Endothelial cell of umbilical vein (primary cell): ENCODE measurements around the gene ASPSCR1. TPM values are rescaled to one million over a fixed set of nuclear protein-coding genes. Genes with fewer than 3 reads are reported as not detected.

Experiments
- BruUV-seq: library from RNA; stranded (reverse); fragments of 400-500 nt; replicated peaks from 2 replicates; lab custom pipeline; 2021; lab: Mats Ljungman, UMichigan
- CTCF ChIA-PET: fragments of 300-600, 350-600 bp; sonication (Branson Sonifier 250); formaldehyde crosslinking; loops from one replicate; lab custom pipeline; 2021; ENCODE audit warnings: antibody characterized with exemption, inconsistent platforms; lab: Charles Lee
- POLR2A ChIA-PET: fragments of 300-600, 350-600 bp; sonication (Branson Sonifier 250); formaldehyde crosslinking; loops from one replicate; lab custom pipeline; 2021; ENCODE audit warnings: antibody characterized with exemption, inconsistent platforms; lab: Charles Lee
- DNase-seq: peaks from one replicate; pipeline ENCODE4 v3.0.0-alpha.2; 2011; ENCODE audit warnings: low read depth, low spot score
- FAIRE-seq: peaks from 2 replicates; lab custom pipeline; 2011; peaks lifted over from hg19 to GRCh38; lab: Jason Lieb, UNC
- H2AFZ ChIP-seq: 2 replicates; pipeline ENCODE4 v1.6.0; 2012; ENCODE audit warnings: low read depth, low read length, control low read depth, inconsistent platforms
- H3K27ac ChIP-seq: 2 replicates; pipeline ENCODE4 v1.5.1; 2011; ENCODE audit warnings: low read depth, mild to moderate bottlenecking, control low read depth, low read length, moderate library complexity; ENCODE audit not compliant: insufficient read depth
- H3K27me3 ChIP-seq, 2 experiments: 2 replicates each; pipeline versions ENCODE4 v1.6.0 to v1.6.1; 2011; ENCODE audit warnings: low read length in 2 of 2, mixed read lengths in 1 of 2; ENCODE audit not compliant: control insufficient read depth in 2 of 2, insufficient read depth in 2 of 2
- H3K36me3 ChIP-seq, 2 experiments: 2 replicates in 1 of 2; 3 replicates in 1 of 2; pipeline ENCODE4 v1.5.1; 2011; ENCODE audit warnings: low read length in 2 of 2, mild to moderate bottlenecking in 1 of 2, moderate library complexity in 1 of 2; ENCODE audit not compliant: control insufficient read depth in 2 of 2, insufficient read depth in 2 of 2; ENCODE audit errors: extremely low read depth in 1 of 2
- H3K4me1 ChIP-seq: 3 replicates; pipeline ENCODE4 v1.5.1; 2011; ENCODE audit warnings: mild to moderate bottlenecking, low read length; ENCODE audit not compliant: control insufficient read depth, insufficient read depth; ENCODE audit errors: extremely low read depth
- H3K4me2 ChIP-seq: 2 replicates; pipeline ENCODE4 v1.6.1; 2011; ENCODE audit warnings: low read length, control low read depth, mixed read lengths; ENCODE audit not compliant: insufficient read depth
- H3K4me3 ChIP-seq, 3 experiments: fragments of 200-600 bp in 1 of 3; sonication (generic), shearing (Covaris generic) in 1 of 3; replicated peaks in 1 of 3; 2 replicates each; pipeline ENCODE4 v1.5.1; 2011 to 2016; ENCODE audit warnings: control low read depth in 3 of 3, low read length in 3 of 3, mild to moderate bottlenecking in 2 of 3, inconsistent platforms in 1 of 3, low read depth in 1 of 3, moderate library complexity in 1 of 3; ENCODE audit not compliant: insufficient read depth in 1 of 3
- H3K79me2 ChIP-seq: 2 replicates; pipeline ENCODE4 v1.6.0; 2012; ENCODE audit warnings: low read length, inconsistent platforms; ENCODE audit not compliant: control insufficient read depth, insufficient read depth
- H3K9ac ChIP-seq: replicated peaks from 2 replicates; pipeline ENCODE3; 2011; ENCODE audit warnings: low read length, control low read depth; ENCODE audit not compliant: insufficient read depth; ENCODE audit errors: extremely low read depth
- H3K9me1 ChIP-seq: replicated peaks from 3 replicates; pipeline ENCODE4 v1.6.0; 2011; ENCODE audit warnings: mild to moderate bottlenecking, low read length; ENCODE audit not compliant: control insufficient read depth, insufficient read depth; ENCODE audit errors: extremely low read depth
- H3K9me3 ChIP-seq: replicated peaks from 2 replicates; pipeline ENCODE4 v1.5.1; 2012; ENCODE audit warnings: low read length, inconsistent platforms; ENCODE audit not compliant: control insufficient read depth, insufficient read depth
- H4K20me1 ChIP-seq: replicated peaks from 2 replicates; pipeline ENCODE3; 2011; ENCODE audit warnings: mild to moderate bottlenecking, low read length; ENCODE audit not compliant: control insufficient read depth, insufficient read depth; ENCODE audit errors: extremely low read depth
- CTCF ChIP-seq, 2 donors: IDR thresholded peaks; 1 replicate in 1 of 2; 2 replicates in 1 of 2; pipeline ENCODE4 v1.5.1; 2011; ENCODE audit warnings: low read length in 2 of 2, mild to moderate bottlenecking in 2 of 2, moderate library complexity in 2 of 2, control low read depth in 1 of 2, inconsistent platforms in 1 of 2, low read depth in 1 of 2; ENCODE audit not compliant: insufficient read depth in 1 of 2; ENCODE audit errors: extremely low read depth in 1 of 2
- EZH2 ChIP-seq: IDR thresholded peaks from 2 replicates; pipeline ENCODE4 v1.6.1; 2012; ENCODE audit warnings: borderline replicate concordance, low read depth, mild to moderate bottlenecking, moderate library complexity, low read length, inconsistent platforms; ENCODE audit not compliant: severe bottlenecking
- FOS ChIP-seq: IDR thresholded peaks from 2 replicates; pipeline ENCODE4 v1.6.1; 2011; ENCODE audit warnings: mild to moderate bottlenecking, low read length, moderate library complexity, borderline replicate concordance; ENCODE audit not compliant: insufficient read depth
- GATA2 ChIP-seq: IDR thresholded peaks from 2 replicates; pipeline ENCODE4 v1.7.0; 2011; ENCODE audit warnings: low read depth, mild to moderate bottlenecking, moderate library complexity, mixed read lengths, low read length; ENCODE audit not compliant: insufficient read length, insufficient read depth
- JUN ChIP-seq: IDR thresholded peaks from 2 replicates; pipeline ENCODE4 v1.6.1; 2011; ENCODE audit warnings: borderline replicate concordance, low read depth; ENCODE audit not compliant: insufficient read length, insufficient read depth
- MAX ChIP-seq: IDR thresholded peaks from 2 replicates; pipeline ENCODE4 v1.6.1; 2011; ENCODE audit not compliant: insufficient read depth, insufficient read length
- MYC ChIP-seq: IDR thresholded peaks from one replicate; pipeline ENCODE4 v1.6.1; 2011; ENCODE audit warnings: mild to moderate bottlenecking, low read depth, low read length
- POLR2A ChIP-seq: IDR thresholded peaks from 2 replicates; pipeline ENCODE4 v1.6.1; 2012; ENCODE audit warnings: low read depth, mild to moderate bottlenecking, control low read depth, low read length
- POLR2AphosphoS5 ChIP-seq: IDR thresholded peaks from 2 replicates; pipeline ENCODE4 v1.6.1; 2012; ENCODE audit warnings: low read depth, mild to moderate bottlenecking, control low read depth, low read length, moderate library complexity; ENCODE audit not compliant: insufficient read depth
- dilution Hi-C: fragments of 300-500 bp; cut with MboI; formaldehyde crosslinking; loops from one replicate; pipeline ENCODE4 v1.15.0; 2019; ENCODE audit warnings: low sequenced_read_pairs; ENCODE audit not compliant: extremely low pct_ligation_motif_present
- intact Hi-C: fragments of 100-400 bp; cut with micrococcal nuclease; formaldehyde crosslinking; loops from one replicate; pipeline ENCODE4 v1.10.0; 2022
- polyA plus RNA-seq, 4 experiments: library from polyadenylated mRNA; depleted of rRNA in 3 of 4; stranded (reverse) in 3 of 4; unstranded in 1 of 4; fragments of >200 nt; gene quantifications; 2 replicates each; pipeline versions ENCODE4 v1.2.1 to v1.2.3, GENCODE V29; 2011 to 2012; ENCODE audit warnings: missing spikeins in 1 of 4
- total RNA-seq: library from RNA; stranded (reverse); gene quantifications from 2 replicates; pipeline ENCODE4 v1.2.3, GENCODE V29; 2021

Gene ASPSCR1
- total and polyA plus RNA-seq, 2 donors (not counting 3 experiments of a cell fraction or from before 2014, with no cell fraction given): 24.8 to 36.5 TPM

DNA sequence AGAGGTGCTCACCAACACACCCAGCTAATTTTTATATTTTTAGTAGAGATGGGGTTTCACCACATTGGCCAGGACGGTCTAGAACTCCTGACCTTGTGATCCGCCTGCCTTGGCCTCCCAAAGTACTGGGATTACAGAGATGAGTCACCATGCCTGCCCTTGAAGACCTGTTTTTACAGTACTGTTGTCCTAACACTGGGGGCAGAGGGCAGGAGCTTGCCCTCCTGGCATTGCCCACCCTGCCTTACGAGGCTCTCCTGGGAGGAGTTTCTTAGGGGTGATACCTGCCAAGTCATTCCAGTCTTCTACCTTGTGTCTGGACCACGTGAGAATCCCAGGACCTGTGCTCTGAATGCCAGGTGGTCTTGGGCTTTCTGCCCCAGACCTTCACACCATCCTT is 2.7 kb downstream of the ASPSCR1 start:
- ChIA-PET POLR2A (interaction anchor here (0.6 kb wide), 1 partner anchor 131 kb away, joined by 11 read pairs; no protein-coding TSS in a partner anchor), CTCF (interaction anchor here (0.8 to 1.4 kb wide), 2 partner anchors 21 to 51 kb away, joined by 3 read pairs; no protein-coding TSS in a partner anchor)

More for the DNA sequence above, 2.7 kb downstream of the ASPSCR1 start:
- FAIRE-seq: peak; percentile 70
- no peaks in the 10 kb centered on the region for H3K27me3 ChIP-seq
- H3K27ac ChIP-seq: no peak overlapping the region
- no TSS peak for BruUV-seq
- H3K36me3 ChIP-seq: peaks cover 0 to 8% of the 10 kb centered on the region in 2 experiments
- no peaks in the 10 kb centered on the region for H4K20me1 ChIP-seq
- peaks cover 5% of the 10 kb centered on the region for H3K4me1 ChIP-seq
- no peaks in the 10 kb centered on the region for H3K9me1 ChIP-seq
- no peak for DNase-seq
- H2AFZ ChIP-seq: no peak overlapping the region
- no peak overlapping the region for H3K4me3 ChIP-seq
- H3K79me2 ChIP-seq: no peaks in the 10 kb centered on the region
- dilution Hi-C loops: no loop called here
- intact Hi-C loops: no loop called here
- TF ChIP-seq GATA2 (no peak), POLR2A (no peak), MAX (no peak), POLR2AphosphoS5 (no peak), MYC (no peak), CTCF (IDR thresholded peaks at IDR 0.05; ENCODE audit: extremely low read depth in 1 of 2, insufficient read depth in 1 of 2, low read depth in 1 of 2, low read length in 2 of 2) (no peak), FOS (no peak), EZH2 (no peak), JUN (no peak)
- H3K9me3 ChIP-seq: no peaks in the 10 kb centered on the region
- no peak overlapping the region for H3K4me2 ChIP-seq
- H3K9ac ChIP-seq: no peak overlapping the region
